DND-41 (cell line): ENCODE measurements around the gene NRCAM.

Experiments used
- ATAC-seq: fragments of 200-7000 bp; cut with Tn5 transposase; 3 replicates; pipeline ENCODE4 v1.9.1; 2021; ENCODE audit warnings: low read depth; ENCODE audit not compliant: insufficient read depth
- DNase-seq: peaks from one replicate; pipeline ENCODE4 v3.0.0-alpha.2; 2020
- H2AFZ ChIP-seq: 2 replicates; pipeline ENCODE4 v1.6.0; 2012; ENCODE audit warnings: low read depth, low read length
- H3K27ac ChIP-seq: 2 replicates; pipeline ENCODE4 v1.5.1; 2012; ENCODE audit warnings: low read length, inconsistent platforms
- H3K27me3 ChIP-seq: fragments of 200-600 bp; sonication (generic); 2 replicates; pipeline ENCODE4 v1.6.0; 2012; ENCODE audit warnings: low read length, mild to moderate bottlenecking, inconsistent platforms; ENCODE audit not compliant: insufficient read depth, poor library complexity
- H3K36me3 ChIP-seq: 2 replicates; pipeline ENCODE4 v1.5.1; 2012; ENCODE audit warnings: low read length, inconsistent platforms; ENCODE audit not compliant: insufficient read depth
- H3K4me1 ChIP-seq: 2 replicates; pipeline ENCODE4 v1.5.1; 2012; ENCODE audit warnings: mild to moderate bottlenecking, low read length; ENCODE audit not compliant: insufficient read depth
- H3K4me2 ChIP-seq: 2 replicates; pipeline ENCODE4 v1.6.0; 2012; ENCODE audit warnings: mild to moderate bottlenecking, moderate library complexity, low read length, inconsistent platforms; ENCODE audit not compliant: insufficient read depth
- H3K4me3 ChIP-seq, 2 experiments: fragments of 200-600 bp in 1 of 2; shearing (Covaris generic) in 1 of 2; 2 replicates each; pipeline ENCODE4 v1.5.1; 2012 to 2016; ENCODE audit warnings: inconsistent platforms in 2 of 2, low read length in 2 of 2, mild to moderate bottlenecking in 2 of 2, low read depth in 1 of 2, moderate library complexity in 1 of 2
- H3K79me2 ChIP-seq: 2 replicates; pipeline ENCODE4 v1.6.0; 2012; ENCODE audit warnings: low read length, inconsistent platforms; ENCODE audit not compliant: insufficient read depth
- H3K9ac ChIP-seq: 2 replicates; pipeline ENCODE4 v1.6.0; 2012; ENCODE audit warnings: low read depth, mild to moderate bottlenecking, inconsistent platforms, low read length, moderate library complexity
- H3K9me3 ChIP-seq: 2 replicates; pipeline ENCODE4 v1.5.1; 2012; ENCODE audit warnings: low read length, moderate library complexity, mild to moderate bottlenecking, inconsistent platforms; ENCODE audit not compliant: insufficient read depth, severe bottlenecking
- H4K20me1 ChIP-seq: 2 replicates; pipeline ENCODE4 v1.6.0; 2012; ENCODE audit warnings: low read length; ENCODE audit not compliant: insufficient read depth
- CTCF ChIP-seq: IDR thresholded peaks from 2 replicates; pipeline ENCODE4 v1.5.1; 2012; ENCODE audit warnings: borderline replicate concordance, low read length, moderate library complexity, mild to moderate bottlenecking; ENCODE audit not compliant: poor library complexity, severe bottlenecking; ENCODE audit errors: extremely low read depth
- EZH2 ChIP-seq: IDR thresholded peaks from 3 replicates; pipeline ENCODE4 v1.6.1; 2012; ENCODE audit warnings: borderline replicate concordance, low read depth, mild to moderate bottlenecking, moderate library complexity, low read length, inconsistent platforms; ENCODE audit not compliant: severe bottlenecking

The NRCAM gene

DNA sequence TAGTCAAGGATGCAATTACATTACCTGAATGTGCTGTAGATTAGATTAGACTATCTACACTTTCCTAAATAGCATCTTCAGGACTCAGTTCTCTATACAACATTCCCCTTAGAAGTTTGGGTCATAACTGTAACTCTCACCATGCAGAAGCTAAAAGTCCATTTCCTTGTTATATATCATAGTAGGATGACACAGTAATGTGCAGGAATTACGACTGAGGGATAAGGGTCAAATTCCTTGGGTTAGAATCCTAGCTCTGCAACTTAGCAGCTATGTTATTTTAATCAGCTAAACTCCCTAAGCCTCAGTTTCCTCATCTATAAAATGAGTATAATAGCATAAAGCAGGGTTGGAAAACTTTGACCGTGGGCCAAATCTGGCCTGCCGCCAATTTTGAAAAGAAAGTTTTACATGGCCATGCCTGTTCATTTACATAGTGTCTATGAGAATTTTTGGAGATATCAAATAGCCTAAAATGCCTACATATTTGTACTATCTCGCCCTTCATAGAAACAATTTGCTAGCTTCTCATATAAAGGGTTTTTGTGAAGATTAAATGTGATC, 14.8 kb downstream of the NRCAM start:
- Histone ChIP-seq H3K4me3 (no peak overlapping the region), H3K4me1 (no peaks in the 10 kb centered on the region), H3K9ac (no peak overlapping the region), H2AFZ (no peak overlapping the region), H3K27ac (no peak overlapping the region), H3K27me3 (peaks cover 2% of the 10 kb centered on the region), H3K36me3 (no peaks in the 10 kb centered on the region), H3K79me2 (no peaks in the 10 kb centered on the region), H3K4me2 (no peak overlapping the region), H3K9me3 (no peaks in the 10 kb centered on the region), H4K20me1 (no peaks in the 10 kb centered on the region)
- ATAC-seq (no peak), DNase-seq (no peak)
- TF ChIP-seq CTCF (no peak), EZH2 (no peak)

GRCh38 chr7:108440613-108441012, 15.6 kb downstream of the NRCAM start:
- Histone ChIP-seq H3K36me3 (no peaks in the 10 kb centered on the region), H3K4me2 (no peak overlapping the region), H3K9me3 (no peaks in the 10 kb centered on the region), H3K27me3 (peaks cover 2% of the 10 kb centered on the region), H3K4me3 (no peak overlapping the region), H3K79me2 (no peaks in the 10 kb centered on the region), H2AFZ (no peak overlapping the region), H3K27ac (no peak overlapping the region), H3K4me1 (no peaks in the 10 kb centered on the region), H4K20me1 (no peaks in the 10 kb centered on the region), H3K9ac (no peak overlapping the region)
- no peak for TF ChIP-seq CTCF
- DNase-seq (no peak), ATAC-seq (no peak)

- TF ChIP-seq EZH2 (no peak), CTCF (no peak)
- Histone ChIP-seq H3K36me3 (no peaks in the 10 kb centered on the region), H3K9ac (no peak overlapping the region), H3K4me2 (no peak overlapping the region), H3K4me3 (no peak overlapping the region), H3K4me1 (no peaks in the 10 kb centered on the region), H4K20me1 (no peaks in the 10 kb centered on the region), H3K27me3 (peaks cover 2% of the 10 kb centered on the region), H3K9me3 (no peaks in the 10 kb centered on the region), H3K27ac (no peak overlapping the region), H2AFZ (no peak overlapping the region), H3K79me2 (no peaks in the 10 kb centered on the region)
- DNase-seq (no peak), ATAC-seq (no peak)
Measured at GRCh38 chr7:108436906-108437305, 19.3 kb downstream of the NRCAM start.

DNA sequence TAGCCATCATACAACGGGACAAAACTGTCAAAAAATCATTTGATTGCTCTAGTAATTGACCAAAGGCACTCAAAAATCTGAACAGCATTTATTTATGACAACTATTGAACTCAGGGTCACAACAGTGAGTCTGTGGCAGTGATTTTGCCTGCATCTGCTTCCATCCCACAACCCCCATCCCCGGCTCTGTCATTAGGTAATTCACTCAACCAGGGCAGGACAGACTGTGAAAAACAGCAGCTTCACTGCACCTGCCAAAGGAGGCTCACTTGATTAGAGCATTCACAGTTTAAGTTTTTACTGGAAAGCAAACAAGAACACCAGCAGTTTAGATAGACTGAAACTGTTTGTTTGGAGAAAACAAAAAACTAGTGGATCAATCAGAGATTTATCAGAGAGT, 22.2 kb downstream of the NRCAM start:
- ATAC-seq (no peak), DNase-seq (no peak)
- H3K4me3 ChIP-seq: no peak overlapping the region
- H2AFZ ChIP-seq: no peak overlapping the region
- no peaks in the 10 kb centered on the region for H3K4me1 ChIP-seq
- H3K36me3 ChIP-seq: no peaks in the 10 kb centered on the region
- no peak overlapping the region for H3K27ac ChIP-seq
- H3K79me2 ChIP-seq: no peaks in the 10 kb centered on the region
- H3K9me3 ChIP-seq: no peaks in the 10 kb centered on the region
- peaks cover 6% of the 10 kb centered on the region for H3K27me3 ChIP-seq
- no peak for TF ChIP-seq CTCF
- TF ChIP-seq EZH2: no peak
- no peak overlapping the region for H3K9ac ChIP-seq
- H4K20me1 ChIP-seq: no peaks in the 10 kb centered on the region
- no peak overlapping the region for H3K4me2 ChIP-seq
